GM19351 (cell line): ENCODE results near the gene SLC15A1.

ENCODE experiments used
- ATAC-seq: cut with Tn5 transposase; IDR thresholded peaks from one replicate; pipeline ENCODE4 v1.9.1; 2021; ENCODE audit warnings: mild to moderate bottlenecking, moderate library complexity; ENCODE audit not compliant: unreplicated experiment

The SLC15A1 gene

GRCh38 chr13:98707281-98707999, 45.0 kb downstream of the SLC15A1 start:
- peak; percentile 73 for ATAC-seq

GRCh38 chr13:98706446-98707110, 45.9 kb downstream of the SLC15A1 start:
- ATAC-seq = peak; percentile 46

DNA sequence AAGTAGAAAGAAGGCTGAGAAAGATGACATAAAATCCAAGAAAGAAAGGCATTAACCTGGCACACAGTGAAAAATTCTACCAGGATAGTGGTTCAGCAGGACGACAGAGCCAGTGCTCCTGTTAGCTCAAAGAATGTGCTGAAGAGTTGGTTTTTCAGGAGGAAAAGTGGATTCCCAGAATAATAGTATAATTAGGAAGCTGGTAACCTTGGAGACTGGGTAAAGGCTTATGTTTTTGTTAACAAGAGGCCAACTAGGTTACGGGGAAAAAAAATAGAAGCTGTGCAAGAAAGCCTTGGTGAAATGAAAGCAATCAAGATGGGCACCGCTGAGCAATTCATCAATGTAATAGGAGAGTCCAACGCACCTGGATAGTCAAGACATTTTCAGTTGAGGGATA, 54.7 kb downstream of the SLC15A1 start:
- ATAC-seq = no peak

DNA sequence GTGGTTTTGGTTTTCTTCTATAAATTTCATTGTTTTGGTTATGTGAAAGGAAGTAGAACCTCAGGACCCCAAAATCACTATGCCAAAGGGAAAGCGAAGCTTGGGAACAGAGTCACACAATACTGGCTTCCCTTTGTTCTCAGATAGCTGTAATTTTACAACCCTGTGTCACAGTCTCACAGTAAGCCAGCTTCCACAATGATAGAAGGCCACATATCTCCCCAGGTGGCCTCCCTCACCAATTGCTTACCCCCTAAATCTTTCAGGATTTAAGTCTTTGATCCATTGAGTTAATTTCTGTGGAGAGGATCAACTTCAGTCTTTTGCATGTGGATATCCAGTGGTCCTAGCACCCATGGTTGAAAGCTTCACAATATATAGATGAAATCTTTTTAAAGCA, 58.7 kb downstream of the SLC15A1 start:
- ATAC-seq = no peak

DNA sequence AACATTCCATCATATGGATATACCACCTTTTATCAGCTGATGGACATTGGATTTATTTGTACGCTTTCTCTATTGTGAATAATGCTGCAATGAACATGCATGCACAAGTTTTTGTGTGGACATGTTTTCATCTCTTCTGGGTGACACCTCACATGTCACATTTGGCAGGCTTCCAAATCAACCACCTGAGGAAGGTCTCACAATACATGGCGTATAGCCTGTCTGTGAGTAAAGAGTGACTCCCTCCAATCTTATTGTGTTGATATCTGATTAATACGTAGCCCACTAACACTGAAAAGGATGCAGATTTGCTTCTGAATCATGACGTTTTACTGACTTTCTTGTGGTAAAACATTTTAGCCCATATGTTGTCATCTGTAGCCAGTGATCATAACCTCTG, 61.1 kb downstream of the SLC15A1 start:
- no peak for ATAC-seq

GRCh38 chr13:98690348-98691022, 62.0 kb downstream of the SLC15A1 start:
- ATAC-seq = no peak

DNA sequence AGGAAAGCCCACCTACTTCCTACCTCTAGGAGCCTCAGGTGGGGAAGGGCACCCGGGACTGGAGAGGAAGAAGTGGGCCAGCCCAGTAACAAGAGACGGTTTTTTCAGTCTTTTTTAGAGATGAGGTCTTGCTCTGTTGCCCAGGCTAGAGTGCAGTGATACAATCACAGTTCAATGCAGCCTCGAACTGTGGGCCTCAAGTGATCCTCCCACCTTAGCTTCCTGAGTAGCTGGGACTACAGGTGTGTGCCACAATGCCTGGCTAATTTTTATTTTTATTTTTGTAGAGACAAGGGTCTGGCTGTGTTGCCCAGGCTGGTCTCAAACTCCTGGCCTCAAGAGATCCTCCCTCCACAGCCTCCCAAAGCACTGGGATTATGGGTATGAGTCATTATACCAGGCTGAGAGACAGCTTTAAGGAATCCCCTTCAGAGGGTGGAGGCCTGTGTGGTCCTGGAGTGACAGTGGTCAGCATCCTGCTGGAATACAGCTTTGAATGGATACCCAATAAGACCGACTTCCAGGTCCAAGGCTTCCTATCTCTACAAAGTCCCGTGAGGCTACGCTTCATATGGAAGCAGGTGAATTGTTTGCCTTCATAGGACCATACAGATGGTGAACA, 63.0 kb downstream of the SLC15A1 start:
- ATAC-seq = no peak

DNA sequence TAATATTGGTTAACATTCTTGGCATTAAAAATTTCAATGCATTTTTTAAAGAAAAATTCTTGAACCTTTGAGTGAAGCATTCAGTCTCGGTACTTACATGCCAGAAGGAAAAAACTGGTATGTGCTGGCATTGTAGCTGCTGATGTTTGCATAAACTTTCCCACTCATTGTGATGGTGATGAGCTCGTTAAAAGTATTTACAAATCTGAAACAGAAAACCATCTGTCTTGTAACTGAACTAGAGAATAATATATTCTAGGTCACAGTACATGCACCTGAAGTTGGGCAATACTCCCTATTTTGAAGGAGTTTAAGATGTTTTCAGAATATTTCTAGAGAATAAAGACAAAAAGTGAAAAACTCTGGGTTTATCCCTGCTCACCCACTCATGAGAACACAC, 64.1 kb downstream of the SLC15A1 start:
- ATAC-seq = no peak

DNA sequence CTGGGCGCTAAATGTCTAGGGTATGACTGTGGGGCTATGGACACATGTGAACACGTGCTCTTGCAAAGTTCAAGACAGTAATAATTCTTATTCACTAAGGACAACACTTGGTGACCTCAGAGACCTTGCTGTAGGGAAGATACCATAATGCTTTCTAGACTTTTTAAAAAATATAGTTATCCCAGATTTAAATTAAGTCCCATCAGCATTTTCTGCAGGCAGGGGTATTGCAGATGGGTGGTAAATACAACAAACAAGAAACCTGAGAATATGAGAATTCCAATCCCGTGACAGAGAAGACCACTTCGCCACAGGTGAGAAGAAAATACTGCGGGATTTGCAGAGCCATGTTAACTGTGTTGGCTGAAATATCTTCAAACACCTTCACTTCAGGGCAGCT, 65.2 kb downstream of the SLC15A1 start:
- ATAC-seq = no peak

DNA sequence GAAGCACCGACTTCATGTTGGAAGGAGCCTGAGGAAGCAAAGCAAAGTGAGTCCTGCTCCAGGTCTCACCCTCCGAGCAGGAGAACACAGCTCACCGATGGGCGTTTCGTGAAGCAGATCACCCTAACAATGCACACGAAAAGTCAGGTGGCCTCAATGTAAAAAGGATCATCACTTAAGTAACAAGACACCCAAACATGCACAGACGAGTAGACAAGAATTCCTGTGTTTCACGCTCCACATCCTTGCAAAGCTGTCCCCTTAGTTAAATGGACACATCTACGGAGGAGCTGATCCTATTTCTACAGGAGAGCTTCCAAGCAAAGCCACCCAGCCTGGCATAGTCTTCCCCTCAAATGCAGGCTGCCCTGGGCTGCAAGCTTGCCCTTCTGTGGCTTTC, 66.2 kb downstream of the SLC15A1 start:
- no peak for ATAC-seq

DNA sequence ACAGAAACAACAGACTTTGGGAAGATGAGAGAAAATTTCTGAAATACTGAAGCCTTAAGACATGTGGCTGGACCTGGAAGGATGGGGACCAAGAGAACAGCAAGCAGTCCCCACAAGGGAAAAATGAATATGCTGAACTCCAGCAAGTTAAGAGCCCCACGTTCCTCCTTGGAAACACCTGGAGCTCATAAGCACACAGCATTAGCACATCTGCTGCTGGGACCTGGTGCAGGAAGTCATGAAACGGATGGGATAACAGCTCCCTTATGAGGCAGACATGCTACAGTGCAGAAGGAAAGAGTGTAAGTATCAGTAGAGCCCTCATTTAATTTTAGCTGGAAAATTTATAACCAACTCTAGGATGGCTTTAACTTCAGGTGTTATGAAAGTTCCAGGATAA, 67.3 kb downstream of the SLC15A1 start:
- ATAC-seq = no peak

GRCh38 chr13:98681049-98681448, 71.4 kb downstream of the SLC15A1 start:
- no peak for ATAC-seq

DNA sequence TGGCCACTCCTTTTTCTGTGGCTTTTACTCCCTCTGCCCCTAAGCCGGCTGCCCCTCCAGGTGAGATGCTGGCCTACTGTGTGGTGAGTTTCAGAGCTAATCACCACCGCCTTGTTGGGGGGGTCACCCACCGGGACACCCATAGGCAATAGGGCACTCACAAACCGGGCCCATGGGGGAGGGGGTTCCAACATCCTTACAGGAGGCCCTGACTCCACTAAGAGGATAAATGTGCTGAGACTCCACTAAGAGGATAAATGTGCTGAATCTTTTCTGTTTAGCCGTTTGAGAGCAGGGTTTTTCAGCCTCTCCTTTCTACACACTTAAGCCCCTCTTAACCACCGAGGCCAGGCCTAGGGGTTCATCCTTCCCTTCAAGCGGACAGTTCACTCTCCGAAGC, 73.7 kb downstream of the SLC15A1 start:
- ATAC-seq = no peak

- no peak for ATAC-seq
Observed at GRCh38 chr13:98677398-98677797, 75.1 kb downstream of the SLC15A1 start.

DNA sequence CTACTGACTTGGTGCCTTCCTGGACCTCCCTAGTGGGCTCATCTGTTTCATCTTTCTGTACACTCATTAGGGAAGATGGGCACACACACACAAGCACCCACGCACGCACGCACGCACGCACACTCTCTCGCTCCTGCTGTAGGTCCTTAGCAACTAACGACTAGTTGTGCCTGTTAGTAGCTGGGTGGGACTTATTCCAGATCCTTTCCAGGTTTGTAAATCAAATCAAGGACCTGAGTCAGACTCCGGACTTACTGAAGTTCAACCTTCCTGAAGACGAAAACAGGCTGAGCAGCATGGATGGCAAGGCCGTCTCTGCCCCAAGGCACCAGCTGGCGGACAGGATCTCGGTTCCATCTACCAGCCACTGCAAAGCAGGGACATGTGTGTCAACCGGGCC, 76.2 kb downstream of the SLC15A1 start:
- ATAC-seq = no peak

GRCh38 chr13:98675837-98676236, 76.6 kb downstream of the SLC15A1 start:
- no peak for ATAC-seq

DNA sequence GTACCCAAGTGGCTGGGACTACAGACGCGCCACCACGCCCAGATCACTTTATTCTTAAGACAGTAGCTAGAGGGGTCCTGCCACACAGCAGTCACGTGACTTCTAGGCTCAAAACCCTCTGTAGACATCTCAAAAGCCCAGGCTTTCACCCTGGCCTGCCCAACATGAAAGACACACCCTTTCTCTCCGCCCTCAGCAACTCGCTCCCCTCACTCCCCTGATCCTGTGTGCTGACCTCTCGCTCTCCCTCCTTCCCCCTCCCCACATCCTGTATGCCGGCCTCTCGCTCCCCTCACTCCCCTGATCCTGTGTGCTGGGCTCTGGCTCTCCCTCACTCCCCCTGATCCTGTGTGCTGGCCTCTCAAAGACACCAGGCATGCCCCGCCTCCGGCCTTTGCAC, 77.4 kb downstream of the SLC15A1 start:
- no peak for ATAC-seq

GRCh38 chr13:98672947-98673613, 79.4 kb downstream of the SLC15A1 start:
- ATAC-seq = peak; percentile 82

DNA sequence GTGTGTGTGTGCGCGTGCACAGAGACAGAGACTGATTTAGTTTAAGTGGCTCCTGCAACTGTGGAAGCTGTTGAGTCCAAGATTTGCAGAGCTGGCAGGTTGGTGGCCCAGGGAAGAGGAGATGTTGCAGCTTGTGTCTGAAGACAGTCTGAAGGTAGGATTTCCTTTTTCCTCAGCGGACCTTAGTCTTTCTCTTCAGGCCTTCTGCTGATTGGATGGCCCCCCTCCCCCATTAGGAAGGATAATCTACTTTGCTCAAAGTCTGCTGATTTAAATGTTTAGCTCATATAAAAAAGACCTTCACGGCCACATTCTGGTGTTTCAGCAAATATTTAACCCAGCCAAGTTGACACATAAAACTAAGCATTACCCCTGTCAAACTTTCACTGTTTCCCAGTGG, 84.3 kb downstream of the SLC15A1 start:
- ATAC-seq = no peak

DNA sequence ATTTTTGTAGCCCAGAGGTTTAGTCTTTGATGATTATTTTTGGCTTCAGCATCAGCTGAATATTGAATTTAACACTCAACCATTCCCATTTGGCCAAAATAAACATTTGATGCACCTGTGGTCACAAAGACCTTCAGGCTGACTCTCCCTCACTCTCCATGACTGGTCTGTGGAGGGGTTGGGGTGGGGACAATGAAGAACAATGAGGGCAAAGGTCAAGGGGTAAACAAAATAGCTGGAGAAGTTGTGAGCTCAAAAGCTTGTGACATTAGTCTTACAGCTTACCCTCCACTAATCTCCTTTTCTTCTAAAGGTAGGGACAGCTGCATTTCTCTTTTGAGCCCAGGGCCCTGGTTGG, 86.9 kb downstream of the SLC15A1 start:
- no peak for ATAC-seq

- no peak for ATAC-seq
Observed at GRCh38 chr13:98664924-98665637, 87.4 kb downstream of the SLC15A1 start.
